Posterior cingulate gyrus (tissue), 11 donors: Measurements from ENCODE around the gene KCTD12.
A peak's percentile ranks its signal among the peaks of the same experiment; 100 is the strongest.

Source experiments
- DNase-seq, 10 donors: peaks; one replicate each; pipeline versions ENCODE4 v3.0.0 to v3.0.0-alpha.2; 2020 to 2021; ENCODE audit warnings: mixed read lengths in 3 of 10
- intact Hi-C: fragments of 100-400 bp; cut with DNase I; formaldehyde crosslinking; loops from one replicate; pipeline ENCODE4 v1.15.1; 2023

Gene KCTD12

DNA sequence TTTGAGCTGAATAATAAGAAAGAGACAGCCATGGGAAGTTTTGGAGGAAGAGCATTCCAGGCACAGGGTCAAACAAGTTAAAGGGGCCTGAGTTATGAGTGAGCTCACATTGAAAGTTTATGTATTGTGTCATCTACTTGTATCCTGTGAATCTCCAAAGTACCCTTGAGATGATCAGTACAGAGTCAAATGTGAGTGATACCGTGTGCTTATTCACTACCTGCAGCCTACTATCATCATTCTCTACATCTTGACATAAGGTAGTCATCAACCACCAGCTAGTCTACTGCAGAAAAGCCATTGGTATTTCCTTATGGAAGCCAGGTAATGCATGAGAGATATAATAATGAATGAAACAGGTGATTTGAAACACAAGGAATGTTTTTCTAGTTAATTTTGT, 3.0 kb upstream of the KCTD12 start:
- intact Hi-C loops, result loop anchor here (10.0 kb wide), 1 partner anchor 64 kb away; no protein-coding TSS in a partner anchor

DNA sequence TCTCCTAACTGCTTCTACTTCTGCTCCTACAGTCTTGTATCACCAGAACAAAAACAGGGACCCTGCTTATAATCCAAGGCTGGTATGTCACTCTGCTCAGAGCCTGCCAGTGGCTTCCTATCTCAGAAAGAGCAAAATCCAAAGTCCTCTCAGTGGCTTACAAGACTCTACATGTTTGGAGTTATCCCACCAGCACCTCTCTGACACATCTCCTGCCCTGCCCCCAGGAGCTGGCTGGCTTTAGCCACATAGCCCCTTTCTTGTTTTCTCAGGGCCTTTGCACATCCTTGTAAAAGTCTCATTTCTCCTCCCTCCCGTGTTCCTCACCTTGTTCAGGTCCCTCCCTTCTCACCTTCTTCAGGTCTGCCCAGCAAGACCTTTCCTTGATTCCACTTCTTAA, 2.2 kb upstream of the KCTD12 start:
- intact Hi-C loops, result loop anchor here (10.0 kb wide), 1 partner anchor 64 kb away; no protein-coding TSS in a partner anchor
- no peak for DNase-seq

More for the DNA sequence above, 3.0 kb upstream of the KCTD12 start:
- DNase-seq, result no peak

DNA sequence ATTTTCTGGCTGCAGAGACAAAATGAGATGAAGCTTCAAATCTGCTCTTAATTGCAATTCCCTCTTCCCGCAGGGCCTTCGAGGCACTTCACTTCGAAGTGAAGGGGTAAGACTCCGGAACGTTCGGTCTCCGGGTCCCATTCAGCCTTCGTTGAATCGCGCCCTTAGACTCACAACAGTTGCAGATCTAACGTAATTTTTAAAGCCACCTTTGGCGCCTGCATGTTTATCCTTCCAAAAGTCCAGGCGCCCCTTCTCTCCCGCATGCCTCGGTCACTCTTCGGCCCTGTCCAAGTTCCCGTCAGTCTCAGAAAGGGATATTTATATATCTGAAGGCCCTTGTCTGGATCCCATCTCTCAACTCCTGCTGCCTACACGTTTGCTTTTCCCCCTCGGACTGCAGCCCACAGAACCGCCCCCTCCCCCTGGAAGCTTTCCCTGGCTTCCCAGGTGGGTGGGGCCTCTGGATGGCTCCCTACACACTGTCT, 915 bp upstream of the KCTD12 start:
- DNase-seq, result peak in 1 of 10 donors; percentile 59
- intact Hi-C loops, result loop anchor here (10.0 kb wide), 1 partner anchor 62 kb away; no protein-coding TSS in a partner anchor

DNA sequence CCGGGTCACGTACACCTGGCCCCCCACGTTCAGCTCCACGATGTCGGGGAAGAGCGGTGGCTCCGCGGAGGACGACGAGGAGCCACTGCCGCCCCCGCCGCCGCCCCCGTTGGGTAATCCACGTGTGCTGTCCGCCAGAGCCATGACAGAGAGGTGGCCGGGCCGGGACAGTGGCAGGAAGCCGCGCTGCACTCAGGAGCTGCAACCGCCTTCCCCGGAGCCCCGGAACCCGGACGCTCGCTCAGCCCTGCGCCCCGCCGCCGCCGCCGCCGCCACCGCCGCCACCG, 257 bp downstream of the KCTD12 start:
- peak in 2 of 10 donors; percentile 28 to 75 for DNase-seq
- intact Hi-C loops, result loop anchor here (10.0 kb wide), 1 partner anchor 61 kb away; no protein-coding TSS in a partner anchor

DNA sequence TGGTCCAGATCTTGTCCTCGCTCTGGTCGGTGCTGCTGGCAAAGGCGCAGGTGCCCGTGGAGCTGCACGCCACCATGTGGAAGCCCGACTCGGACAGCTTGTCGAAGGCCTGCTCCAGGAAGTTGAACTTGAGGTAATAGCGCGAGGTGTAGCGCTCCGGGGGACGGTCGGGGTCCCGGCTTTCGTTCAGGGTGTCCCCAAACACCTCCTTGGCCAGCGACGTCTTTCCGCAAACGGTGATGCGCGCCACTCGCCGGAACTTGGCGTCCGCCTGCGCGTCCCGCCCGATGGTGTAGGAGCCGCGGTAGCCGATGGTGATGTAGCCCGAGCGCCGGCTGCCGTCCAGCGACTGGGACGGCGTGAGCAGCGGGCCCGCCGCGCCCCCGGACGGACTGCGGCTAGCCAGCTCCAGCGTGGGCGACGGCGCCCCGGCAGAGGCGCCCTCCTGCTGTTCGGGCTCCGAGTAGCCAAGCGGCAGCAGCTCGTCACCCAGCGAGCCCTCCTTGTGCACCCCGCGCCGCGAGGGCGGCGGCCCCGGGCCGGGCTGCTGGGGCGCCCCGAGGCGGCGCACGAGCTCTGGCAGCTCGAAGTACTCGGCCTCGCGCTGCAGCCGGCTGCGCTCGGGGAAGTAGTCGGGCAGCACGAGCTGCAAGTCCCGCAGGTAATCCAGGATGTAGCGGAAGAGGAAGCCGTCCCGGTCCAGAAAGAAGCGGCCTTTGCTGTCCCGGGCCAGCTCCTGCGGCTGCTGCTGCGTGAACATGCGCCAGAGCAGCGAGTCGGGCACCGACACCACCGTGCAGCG, 801 bp downstream of the KCTD12 start:
- DNase-seq, result peak; percentile 22 to 93 (median 64)
- intact Hi-C loops, result loop anchor here (10.0 kb wide), 1 partner anchor 61 kb away; no protein-coding TSS in a partner anchor

DNA sequence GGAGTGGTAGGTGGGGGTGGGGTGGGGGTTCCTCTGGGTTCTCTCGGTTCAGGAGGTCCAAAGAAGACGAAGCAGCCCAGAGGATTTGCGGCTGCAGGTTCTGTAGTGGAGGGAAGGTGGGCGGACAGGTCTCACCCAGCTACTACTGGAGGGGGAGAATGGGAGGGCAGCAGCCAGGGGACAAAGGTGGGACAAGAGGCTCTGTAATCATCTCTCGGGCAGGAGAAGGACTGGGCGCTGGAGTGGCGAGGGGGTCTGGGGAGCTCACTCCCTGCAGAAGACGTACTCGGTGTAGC, 1.4 kb downstream of the KCTD12 start:
- DNase-seq, result no peak
- intact Hi-C loops, result loop anchor here (10.0 kb wide), 1 partner anchor 60 kb away; no protein-coding TSS in a partner anchor

DNA sequence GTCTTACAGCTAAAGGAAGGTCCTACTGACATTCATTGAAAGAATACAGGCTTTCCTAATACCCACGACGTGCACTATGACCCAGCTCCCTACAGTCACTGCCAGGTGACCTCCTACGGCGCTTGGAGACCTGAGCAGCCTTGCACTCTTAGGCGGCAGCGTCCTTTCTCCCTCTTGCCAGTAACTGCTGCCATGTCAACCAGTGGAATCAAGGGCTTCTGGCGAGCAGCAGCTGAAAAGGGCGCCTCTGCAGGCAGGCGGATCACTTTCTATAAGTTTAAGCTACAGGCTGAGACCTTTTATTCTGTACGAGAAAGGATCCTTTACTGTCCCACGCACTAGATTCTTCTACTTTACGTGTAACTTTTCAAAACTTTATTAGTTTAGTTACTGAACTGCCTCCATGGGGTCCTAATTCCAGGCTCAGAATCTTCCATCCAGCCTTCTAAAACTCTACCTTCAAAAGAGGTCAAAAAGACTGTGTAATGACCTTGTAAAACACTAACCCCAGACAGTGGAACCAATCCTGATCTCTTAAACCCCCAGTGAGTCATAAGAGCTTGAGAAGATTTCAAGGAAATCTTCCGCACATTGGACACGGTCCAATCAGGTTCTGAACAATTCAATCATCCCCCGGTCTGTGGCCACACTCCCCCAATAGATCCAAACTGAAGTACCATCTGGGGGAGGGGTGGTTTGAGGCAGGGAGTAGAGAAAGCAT, 1.9 kb downstream of the KCTD12 start:
- DNase-seq, result peak in 2 of 10 donors; percentile 80 to 84
- intact Hi-C loops, result loop anchor here (10.0 kb wide), 1 partner anchor 60 kb away; no protein-coding TSS in a partner anchor

DNA sequence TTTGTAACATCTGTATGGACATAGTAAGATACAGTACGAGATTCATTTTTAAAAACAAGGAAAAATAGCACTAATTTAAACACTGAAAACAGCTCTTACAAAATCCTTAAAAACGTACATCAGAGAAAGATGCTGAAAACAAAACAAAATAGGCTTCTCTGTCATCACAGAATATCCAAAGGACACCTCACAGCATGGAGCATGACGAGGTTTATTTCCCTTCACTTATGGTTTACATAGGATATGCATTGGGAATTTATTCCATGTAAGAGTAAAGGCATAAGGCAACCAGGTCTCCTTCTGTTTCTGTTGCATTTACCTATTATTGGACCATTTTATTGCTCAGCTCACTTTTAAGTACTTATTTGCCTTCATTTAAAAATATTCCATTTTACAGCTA, 3.0 kb downstream of the KCTD12 start:
- intact Hi-C loops, result loop anchor here (10.0 kb wide), 1 partner anchor 58 kb away; no protein-coding TSS in a partner anchor
- no peak for DNase-seq

DNA sequence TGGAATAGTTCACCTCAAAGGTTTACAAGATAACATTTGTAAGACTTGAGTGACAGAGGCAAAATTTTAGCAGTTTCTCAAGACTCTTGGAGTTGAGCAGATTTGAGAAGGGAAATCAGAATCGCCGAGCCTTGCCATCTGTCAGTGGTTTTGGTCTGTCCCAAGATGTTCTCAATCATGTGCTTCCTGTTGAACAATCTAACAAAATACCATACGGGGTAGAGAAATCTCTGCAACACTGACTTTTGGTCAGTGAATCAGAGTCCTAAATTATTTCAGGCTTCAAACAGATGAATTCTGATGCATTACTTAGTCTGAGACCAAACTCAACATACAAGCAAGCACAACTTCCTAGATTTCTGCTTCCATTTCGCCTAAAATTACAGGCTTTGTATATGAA, 3.8 kb downstream of the KCTD12 start:
- DNase-seq, result no peak

DNA sequence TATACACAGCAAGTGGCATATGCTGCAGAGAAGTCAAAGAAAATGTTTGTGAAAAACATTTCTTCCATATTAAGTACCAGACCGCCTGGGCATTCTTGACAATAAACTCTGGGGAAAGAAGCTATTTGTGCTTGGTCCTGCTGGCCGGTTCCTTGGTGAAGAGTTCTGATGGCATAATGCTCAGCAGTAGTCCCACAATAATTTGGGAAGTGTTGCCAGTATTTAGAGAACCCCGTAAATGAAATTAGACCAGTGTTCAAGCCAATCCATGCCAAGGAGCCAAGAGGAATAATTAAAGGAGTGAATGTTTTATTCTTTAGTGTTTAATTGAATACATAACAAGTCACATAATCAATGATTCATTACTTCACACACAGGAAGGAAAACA, 6.3 kb downstream of the KCTD12 start:
- intact Hi-C loops, result loop anchor here (10.0 kb wide), 1 partner anchor 55 kb away; no protein-coding TSS in a partner anchor
- no peak for DNase-seq

More for the DNA sequence above, 3.8 kb downstream of the KCTD12 start:
- intact Hi-C loops, result loop anchor here (10.0 kb wide), 1 partner anchor 58 kb away; no protein-coding TSS in a partner anchor

DNA sequence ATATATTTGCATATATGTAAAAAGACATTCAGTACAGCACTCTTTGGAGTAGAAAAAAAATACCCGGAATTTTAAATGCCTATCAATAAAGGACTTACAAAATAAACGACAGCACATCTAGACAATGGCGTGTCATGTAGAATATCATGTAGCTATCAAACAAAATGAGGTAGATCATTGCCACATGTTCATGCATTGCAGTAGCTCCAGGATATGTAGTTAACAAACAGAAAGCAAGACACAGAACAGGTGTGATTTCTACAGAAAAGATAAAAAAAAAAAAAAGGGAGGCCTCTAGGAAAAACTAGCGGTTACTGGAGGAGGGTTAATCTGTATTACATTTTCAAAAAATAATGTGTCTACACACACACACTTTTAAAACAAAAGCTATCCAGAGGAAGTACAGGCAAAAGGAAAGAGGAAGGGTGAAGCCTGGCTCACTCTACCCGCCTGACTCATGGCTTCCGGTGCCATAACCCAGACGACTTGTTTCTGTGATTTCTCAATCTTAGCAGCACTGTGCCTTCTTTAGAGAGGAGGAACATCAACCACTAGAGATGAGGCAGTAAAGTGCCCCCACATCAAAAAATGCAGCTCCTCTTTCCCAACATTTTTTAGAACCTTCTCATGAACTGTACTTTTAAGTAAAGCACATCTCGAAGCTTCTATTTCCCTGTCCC, 6.9 kb downstream of the KCTD12 start:
- peak in 3 of 10 donors; percentile 13 to 75 (median 31) for DNase-seq
- intact Hi-C loops, result no loop called here

DNA sequence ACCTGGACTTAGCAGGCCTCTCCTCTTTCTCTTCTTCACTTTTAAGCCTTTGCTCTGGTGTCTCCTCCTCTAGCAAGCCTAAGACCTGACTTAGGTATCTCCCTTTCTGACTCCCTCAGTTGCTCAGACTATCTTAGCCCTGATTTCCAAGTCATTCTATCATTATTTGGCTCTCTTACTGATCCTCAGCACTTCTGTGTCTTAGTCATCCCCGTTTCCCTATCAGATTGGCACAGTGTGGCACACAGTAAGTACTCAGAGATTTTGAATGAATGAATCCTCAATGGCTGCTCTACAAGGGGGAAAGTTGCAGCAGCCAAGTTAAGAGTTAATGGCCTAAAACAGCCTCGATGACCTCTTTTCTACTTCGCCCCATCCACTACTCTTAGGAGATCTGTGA, 8.2 kb downstream of the KCTD12 start:
- intact Hi-C loops, result no loop called here
- no peak for DNase-seq

DNA sequence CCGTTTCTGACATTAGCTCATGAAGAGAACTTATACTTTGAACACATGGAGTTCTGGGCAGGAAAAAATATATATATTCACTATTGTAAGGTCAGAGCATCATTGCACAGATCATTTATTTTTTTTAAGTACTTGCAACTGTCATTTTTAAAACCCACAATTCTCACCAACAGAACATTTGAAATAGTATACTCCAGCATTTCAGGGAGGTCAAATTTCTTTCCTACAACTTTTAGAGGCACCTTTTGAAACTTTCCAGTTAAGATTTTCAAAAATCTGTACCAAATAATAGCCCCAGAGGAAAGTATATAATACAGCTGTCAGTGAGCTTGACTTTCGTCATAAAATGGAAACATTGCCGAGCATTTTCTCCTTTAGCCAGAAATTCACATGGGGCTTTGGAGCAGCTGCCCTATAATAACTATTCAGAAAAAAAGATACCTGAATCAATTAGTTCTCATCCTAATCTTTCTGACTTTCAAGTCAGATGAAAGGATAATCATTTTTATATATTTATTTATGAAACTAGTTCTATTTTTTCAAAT, 10.9 kb downstream of the KCTD12 start:
- intact Hi-C loops, result no loop called here
- no peak for DNase-seq

DNA sequence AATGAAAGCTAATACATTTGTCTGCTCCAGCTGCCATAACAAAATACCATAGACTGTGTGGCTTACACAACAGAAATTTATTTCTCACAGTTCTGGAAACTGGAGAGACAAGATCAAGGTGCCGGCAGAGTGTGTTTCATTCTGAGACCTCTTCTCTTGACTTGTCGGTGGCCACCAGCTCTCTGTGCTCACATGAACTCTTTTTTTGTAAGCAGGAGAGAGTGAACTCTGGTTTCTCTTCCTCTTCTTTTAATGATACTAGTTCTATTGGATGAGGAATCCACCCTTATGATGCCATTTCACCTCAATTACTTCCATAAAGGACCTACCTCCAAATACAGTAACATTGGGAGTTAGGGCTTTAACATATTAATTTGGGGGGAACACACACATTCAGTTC, 11.7 kb downstream of the KCTD12 start:
- DNase-seq, result no peak
- intact Hi-C loops, result no loop called here

DNA sequence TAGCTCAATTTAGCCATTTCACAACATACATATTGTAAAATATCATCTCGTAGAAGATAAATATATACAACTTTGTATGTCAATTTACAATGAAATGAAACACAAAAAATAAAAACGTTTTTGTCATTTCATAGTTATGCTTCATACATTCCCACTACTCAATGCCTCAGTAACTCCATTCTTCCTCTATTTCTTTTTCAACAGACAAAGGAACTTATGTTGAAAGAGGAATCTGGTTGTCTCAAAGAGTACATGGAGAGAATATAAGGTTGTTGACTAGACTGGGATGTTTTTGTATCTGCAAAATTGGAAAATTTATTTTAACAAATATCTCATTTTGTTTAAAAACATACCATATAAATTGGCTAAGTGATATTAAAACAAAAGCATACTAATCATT, 12.8 kb downstream of the KCTD12 start:
- intact Hi-C loops, result no loop called here
- DNase-seq, result no peak

DNA sequence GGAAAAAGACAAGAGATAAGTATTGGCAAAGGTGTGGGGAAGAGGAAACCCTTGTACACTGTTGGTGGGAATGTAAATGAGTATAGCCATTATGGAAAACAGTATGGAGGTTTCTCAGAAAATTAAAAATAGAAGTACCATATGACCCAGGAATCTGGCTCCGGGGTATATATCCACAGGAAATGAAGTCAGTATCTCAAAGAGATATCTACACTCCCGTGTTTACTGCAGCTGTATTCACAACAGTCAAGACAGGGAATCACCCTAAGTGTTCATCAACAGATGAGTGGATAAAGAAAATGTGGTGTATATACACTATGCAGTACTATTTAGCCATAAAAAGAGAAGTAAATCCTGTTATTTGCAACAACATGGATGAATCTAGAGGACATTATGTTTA, 13.5 kb downstream of the KCTD12 start:
- no peak for DNase-seq
- intact Hi-C loops, result no loop called here

DNA sequence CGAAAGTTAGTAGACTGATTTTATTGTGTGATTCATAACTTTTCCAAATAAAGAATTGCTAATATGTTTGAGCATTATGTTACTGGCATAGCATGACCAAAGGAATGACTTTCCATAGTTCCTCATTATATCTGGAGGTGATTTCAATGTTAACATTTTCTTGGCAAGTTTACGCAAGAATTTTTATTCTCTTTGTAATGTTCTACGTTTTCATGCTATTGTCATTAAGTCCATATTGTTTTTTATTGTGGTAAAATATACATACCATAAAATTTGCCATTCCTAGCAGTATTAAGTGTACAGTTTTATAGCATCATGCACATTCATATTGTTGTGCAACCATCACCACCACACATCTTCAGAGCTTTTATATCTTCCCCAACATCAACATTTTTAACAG, 14.8 kb downstream of the KCTD12 start:
- DNase-seq, result no peak
- intact Hi-C loops, result no loop called here

DNA sequence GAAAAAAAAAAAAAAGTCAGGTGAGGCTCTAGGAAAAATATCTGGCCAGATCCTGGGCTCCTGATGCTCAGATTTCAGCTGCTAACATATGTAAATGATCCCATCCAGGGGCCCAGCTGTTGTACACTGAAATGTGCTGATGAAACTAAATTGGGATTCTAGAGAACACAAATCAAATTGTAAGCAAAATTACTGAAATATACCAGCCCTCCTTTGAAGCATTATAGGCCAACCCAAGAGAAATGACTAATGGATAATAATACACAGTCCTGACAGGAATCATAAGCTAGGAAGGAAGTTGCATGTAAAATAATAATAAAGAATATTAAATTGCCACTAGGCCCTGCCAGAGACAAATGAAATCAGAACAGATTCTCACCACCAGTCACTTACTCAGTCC, 17.8 kb downstream of the KCTD12 start:
- DNase-seq, result no peak
- intact Hi-C loops, result no loop called here

DNA sequence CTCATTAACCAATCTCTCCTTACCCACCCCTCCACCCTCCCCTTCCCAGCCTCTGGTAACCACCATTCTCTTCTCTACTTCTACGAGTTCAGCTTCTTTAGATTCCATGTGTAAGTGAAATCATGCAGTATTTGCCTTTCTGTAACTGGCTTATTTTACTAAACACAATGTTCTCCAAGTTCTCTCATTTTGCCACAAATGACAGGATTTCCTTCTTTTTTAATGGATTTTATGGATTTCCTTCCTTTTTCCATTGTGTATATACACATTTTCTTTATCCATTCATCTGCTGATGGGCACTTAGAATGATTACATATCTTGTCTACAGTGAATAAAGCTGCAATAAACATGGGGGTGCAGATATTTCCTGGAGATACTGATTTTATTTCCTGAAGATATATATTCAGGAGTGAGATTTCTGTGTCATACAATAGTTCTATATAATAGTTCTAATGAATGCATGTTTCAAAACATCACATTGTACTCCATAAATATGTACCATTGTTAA, 20.2 kb downstream of the KCTD12 start:
- intact Hi-C loops, result no loop called here
- DNase-seq, result no peak

DNA sequence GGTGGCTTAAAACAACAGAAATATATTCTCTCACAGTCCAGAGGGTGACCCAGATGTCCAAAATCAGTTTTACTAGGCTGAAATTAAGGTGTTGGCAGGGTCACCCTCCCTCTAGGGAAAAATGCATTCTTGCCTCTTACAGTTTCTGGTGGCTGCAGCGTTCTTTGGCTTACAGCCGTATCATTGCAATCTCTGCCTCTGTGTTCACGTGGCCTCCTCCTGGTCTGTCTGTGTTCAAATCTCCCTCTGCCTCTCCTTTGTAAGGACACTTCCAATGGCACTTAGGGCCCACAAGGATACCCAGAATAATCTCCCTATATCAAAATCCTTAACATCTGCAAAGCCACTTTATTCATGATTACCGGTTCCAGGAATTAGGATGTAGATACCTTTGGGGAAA, 21.1 kb downstream of the KCTD12 start:
- DNase-seq, result no peak
- intact Hi-C loops, result no loop called here
